ENCODE data around the gene SDC3.
"Not testable (repeated sequence)": the region's sequence is repeated elsewhere in the genome, so short reads cannot be mapped to it uniquely, and the experiment has no call there.

Gene SDC3

GRCh38 chr1:30908696-30909364, at the start of gene SDC3:
TSS of gene SDC3 (minus strand) at chr1:30908758. CDS start at chr1:30908586, 172 bp downstream.
- DNase-seq = peak; percentile 27

GRCh38 chr1:30957560-30958222, 49.1 kb upstream of the SDC3 start:
- no peak for DNase-seq

GRCh38 chr1:30955448-30956015, 47.0 kb upstream of the SDC3 start:
- no peak for DNase-seq

GRCh38 chr1:30953685-30954084, 45.1 kb upstream of the SDC3 start:
- DNase-seq = no peak

- DNase-seq = no peak
Measured at GRCh38 chr1:30952098-30952497, 43.5 kb upstream of the SDC3 start.

GRCh38 chr1:30950700-30951099, 42.1 kb upstream of the SDC3 start:
- no peak for DNase-seq

GRCh38 chr1:30950053-30950452, 41.5 kb upstream of the SDC3 start:
- no peak for DNase-seq

GRCh38 chr1:30949487-30949838, 40.9 kb upstream of the SDC3 start:
- DNase-seq = not testable (repeated sequence)

GRCh38 chr1:30948813-30949486, 40.4 kb upstream of the SDC3 start:
- DNase-seq = not testable (repeated sequence)

- no peak for DNase-seq
Measured at GRCh38 chr1:30948278-30948677, 39.7 kb upstream of the SDC3 start.

- DNase-seq = no peak
Measured at GRCh38 chr1:30947212-30947611, 38.7 kb upstream of the SDC3 start.

GRCh38 chr1:30942326-30942963, 33.9 kb upstream of the SDC3 start:
- DNase-seq = no peak

- DNase-seq = no peak
Measured at GRCh38 chr1:30940541-30940940, 32.0 kb upstream of the SDC3 start.

- DNase-seq = no peak
Measured at GRCh38 chr1:30936541-30937171, 28.1 kb upstream of the SDC3 start.

GRCh38 chr1:30935758-30936157, 27.2 kb upstream of the SDC3 start:
- not testable (repeated sequence) for DNase-seq

GRCh38 chr1:30934613-30935012, 26.1 kb upstream of the SDC3 start:
- no peak for DNase-seq

- DNase-seq = no peak
Measured at GRCh38 chr1:30933874-30934252, 25.3 kb upstream of the SDC3 start.

- no peak for DNase-seq
Measured at GRCh38 chr1:30930631-30931173, 22.1 kb upstream of the SDC3 start.

GRCh38 chr1:30929944-30930525, 21.5 kb upstream of the SDC3 start:
- no peak for DNase-seq

- DNase-seq = peak; percentile 18
Measured at GRCh38 chr1:30929135-30929889, 20.8 kb upstream of the SDC3 start.

- no peak for DNase-seq
Measured at GRCh38 chr1:30928789-30929134, 20.2 kb upstream of the SDC3 start.

GRCh38 chr1:30928171-30928570, 19.6 kb upstream of the SDC3 start:
- DNase-seq = no peak

Data from NCI-H146 (cell line).